ENCODE data around the gene INPP5A.

Gene INPP5A

DNA sequence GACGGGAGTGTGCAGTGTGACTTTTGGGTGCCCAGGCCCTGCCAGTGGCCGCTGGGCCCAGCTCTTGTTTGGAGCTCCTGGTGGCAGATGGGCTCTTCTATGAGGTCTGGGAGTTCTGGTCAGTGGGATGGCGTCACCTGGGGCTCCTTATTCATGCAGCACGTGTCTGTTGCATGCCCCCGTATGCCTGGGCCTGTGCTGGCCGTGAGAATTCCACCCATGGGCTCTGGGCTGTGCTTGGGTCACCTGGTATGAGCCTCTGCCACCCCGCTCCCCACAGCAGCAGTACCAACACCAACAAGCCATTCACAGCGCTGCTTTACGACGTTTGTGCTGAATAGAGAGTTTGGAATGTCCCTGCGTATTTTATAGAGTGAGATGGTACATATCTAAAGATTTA, 27.1 kb downstream of the INPP5A start:
- CTCF ChIA-PET, result no interaction called here
- H3K4me3 ChIP-seq (ENCODE audit: low read depth, low read length), result no peak overlapping the region
- TF ChIP-seq, protein P1, sequence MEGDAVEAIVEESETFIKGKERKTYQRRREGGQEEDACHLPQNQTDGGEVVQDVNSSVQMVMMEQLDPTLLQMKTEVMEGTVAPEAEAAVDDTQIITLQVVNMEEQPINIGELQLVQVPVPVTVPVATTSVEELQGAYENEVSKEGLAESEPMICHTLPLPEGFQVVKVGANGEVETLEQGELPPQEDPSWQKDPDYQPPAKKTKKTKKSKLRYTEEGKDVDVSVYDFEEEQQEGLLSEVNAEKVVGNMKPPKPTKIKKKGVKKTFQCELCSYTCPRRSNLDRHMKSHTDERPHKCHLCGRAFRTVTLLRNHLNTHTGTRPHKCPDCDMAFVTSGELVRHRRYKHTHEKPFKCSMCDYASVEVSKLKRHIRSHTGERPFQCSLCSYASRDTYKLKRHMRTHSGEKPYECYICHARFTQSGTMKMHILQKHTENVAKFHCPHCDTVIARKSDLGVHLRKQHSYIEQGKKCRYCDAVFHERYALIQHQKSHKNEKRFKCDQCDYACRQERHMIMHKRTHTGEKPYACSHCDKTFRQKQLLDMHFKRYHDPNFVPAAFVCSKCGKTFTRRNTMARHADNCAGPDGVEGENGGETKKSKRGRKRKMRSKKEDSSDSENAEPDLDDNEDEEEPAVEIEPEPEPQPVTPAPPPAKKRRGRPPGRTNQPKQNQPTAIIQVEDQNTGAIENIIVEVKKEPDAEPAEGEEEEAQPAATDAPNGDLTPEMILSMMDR (IDR thresholded peaks at IDR 0.05; ENCODE audit: insufficient read depth, low read length, missing control alignments), result no peak
- POLR2A ChIA-PET, result no interaction called here
- no peak for DNase-seq (ENCODE audit: low read depth, low spot score)

DNA sequence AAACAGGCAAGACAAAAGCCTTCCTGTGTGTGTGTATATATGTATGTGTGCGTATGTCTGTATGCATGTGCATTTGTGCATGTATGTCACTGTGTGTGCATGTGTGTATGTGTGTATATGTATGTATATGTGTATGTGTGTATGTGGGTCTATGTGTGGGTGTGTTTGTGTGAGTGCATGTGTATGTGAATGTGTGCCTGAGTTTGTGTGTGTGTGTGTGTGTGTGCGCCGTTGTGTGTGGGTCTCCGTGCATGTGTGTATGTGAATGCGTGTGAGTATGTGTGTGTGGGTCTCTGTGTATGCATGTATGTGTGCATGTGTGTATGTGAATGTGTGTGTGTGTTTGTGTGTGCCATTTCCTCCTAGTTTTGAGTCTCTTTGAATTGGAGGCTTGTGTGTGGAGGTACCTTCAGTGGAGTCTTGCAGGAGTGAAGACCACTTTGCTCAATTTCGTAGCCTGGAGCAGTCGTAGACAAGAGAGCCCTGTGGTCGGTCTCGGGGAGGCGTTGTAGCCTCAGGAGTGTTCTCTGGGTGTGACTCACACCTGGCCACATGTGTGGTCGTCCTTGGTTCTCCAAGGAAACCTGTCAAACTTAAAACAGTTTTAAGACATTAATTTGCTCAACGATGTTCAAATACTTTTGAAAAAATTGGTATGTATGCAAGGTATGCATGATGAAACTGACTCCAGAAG, 28.1 kb downstream of the INPP5A start:
- DNase-seq (ENCODE audit: low read depth, low spot score), result no peak
- ChIA-PET POLR2A (no interaction called here), CTCF (no interaction called here)
- TF ChIP-seq, protein P1 (IDR thresholded peaks at IDR 0.05; ENCODE audit: insufficient read depth, low read length, missing control alignments), result no peak
- H3K4me3 ChIP-seq (ENCODE audit: low read depth, low read length), result no peak overlapping the region

- no peak for DNase-seq (ENCODE audit: low read depth, low spot score)
- ChIA-PET CTCF (interaction anchor here (0.8 kb wide), 1 partner anchor 27 kb away, joined by 3 read pairs; no protein-coding TSS in a partner anchor), POLR2A (no interaction called here)
- TF ChIP-seq, protein P1 (IDR thresholded peaks at IDR 0.05; ENCODE audit: insufficient read depth, low read length, missing control alignments), result no peak
- H3K4me3 ChIP-seq (ENCODE audit: low read depth, low read length), result no peak overlapping the region
These were observed 29.3 kb downstream of the INPP5A start for GRCh38 chr10:132566892-132567291.

- DNase-seq (ENCODE audit: low read depth, low spot score), result no peak
- no peak overlapping the region for H3K4me3 ChIP-seq (ENCODE audit: low read depth, low read length)
- POLR2A ChIA-PET, result no interaction called here
- CTCF ChIA-PET, result interaction anchor here (1.2 kb wide), 1 partner anchor 65 kb away, joined by 3 read pairs; no protein-coding TSS in a partner anchor
- TF ChIP-seq, protein P1 (IDR thresholded peaks at IDR 0.05; ENCODE audit: insufficient read depth, low read length, missing control alignments), result no peak
These were observed 32.7 kb downstream of the INPP5A start for GRCh38 chr10:132570265-132570664.

DNA sequence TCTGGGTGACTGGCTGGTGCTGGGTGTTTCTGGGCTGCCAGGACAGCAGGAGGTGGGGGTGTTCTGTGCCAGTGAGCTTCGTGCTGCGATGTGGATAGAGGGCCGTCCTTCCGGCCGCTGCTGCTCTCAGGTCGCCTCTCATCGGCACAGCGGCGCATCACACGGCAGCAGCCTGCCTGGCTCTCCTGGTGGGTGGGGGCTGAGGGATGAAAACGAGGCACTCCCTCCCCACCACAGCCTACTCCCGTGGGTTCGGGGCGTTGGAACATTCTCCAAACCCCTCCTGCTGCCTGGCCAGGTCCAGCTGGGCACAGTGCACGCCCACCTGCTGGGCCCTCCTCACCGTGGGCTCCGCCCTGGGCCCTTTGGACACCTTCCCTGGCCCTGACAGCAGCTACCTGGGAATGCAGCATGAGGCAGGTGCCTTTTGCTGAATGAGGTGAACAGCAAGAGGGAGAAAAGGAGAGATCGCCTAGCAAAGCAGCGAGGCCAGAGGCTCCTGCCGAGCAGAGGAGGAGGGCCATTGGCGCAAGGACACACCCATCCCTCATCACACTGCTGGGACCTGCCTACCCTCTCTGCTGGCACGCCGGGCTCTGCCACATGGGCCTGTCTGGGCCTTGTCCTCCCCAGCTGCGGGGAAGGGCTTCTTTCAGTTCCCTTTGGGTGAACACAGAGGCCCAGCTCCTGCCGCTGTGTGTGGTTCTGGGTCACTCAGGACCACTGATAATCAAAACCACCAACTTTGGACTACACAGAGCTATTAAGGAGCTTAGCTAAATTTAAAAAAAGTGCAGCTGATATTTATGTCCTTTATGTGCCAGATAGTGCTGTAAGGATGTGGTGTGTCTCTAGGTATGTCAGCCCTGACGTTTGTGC, 33.4 kb downstream of the INPP5A start:
- TF ChIP-seq, protein P1 (IDR thresholded peaks at IDR 0.05; ENCODE audit: insufficient read depth, low read length, missing control alignments), result no peak
- ChIA-PET POLR2A (no interaction called here), CTCF (interaction anchor here (1.2 to 2.0 kb wide), 3 partner anchors 9 to 117 kb away, joined by 3 to 5 read pairs (median 3); no protein-coding TSS in a partner anchor)
- no peak overlapping the region for H3K4me3 ChIP-seq (ENCODE audit: low read depth, low read length)
- DNase-seq (ENCODE audit: low read depth, low spot score), result no peak
